ENCODE results near the gene RPL28.
"Not testable (repeated sequence)": the region's sequence is repeated elsewhere in the genome, so short reads cannot be mapped to it uniquely, and the experiment has no call there.

RPL28 gene

DNA sequence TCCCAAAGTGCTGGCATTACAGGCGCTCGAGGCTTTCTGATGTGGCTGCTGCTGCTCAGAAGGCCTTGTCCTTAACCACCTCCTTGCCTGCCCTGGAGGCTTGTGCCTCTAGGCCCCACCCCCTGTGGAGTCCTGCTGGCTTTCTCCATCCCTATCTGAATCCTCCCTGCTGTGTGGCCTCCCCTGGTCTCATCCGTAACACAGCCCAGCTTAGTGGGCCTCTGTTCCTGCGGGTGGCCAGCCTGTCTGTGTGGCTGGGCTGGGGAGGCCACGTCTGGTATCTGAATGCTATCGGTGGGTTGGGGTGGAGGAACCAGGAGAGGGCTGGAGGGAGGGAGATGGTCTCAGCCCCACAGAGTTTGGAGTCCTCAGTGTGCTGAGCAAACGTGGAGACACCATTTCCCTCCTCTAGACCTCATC, 4.7 kb downstream of the RPL28 start:
- H3K4me1 Mint-ChIP-seq (ENCODE audit: low read depth): peaks cover 36% of the 10 kb centered on the region
- peak overlapping the region; percentile 82 for H3K27ac Mint-ChIP-seq
- no peaks in the 10 kb centered on the region for H3K9me3 Mint-ChIP-seq
- peak; percentile 53 for DNase-seq
- H3K27me3 Mint-ChIP-seq: no peaks in the 10 kb centered on the region
- H3K4me3 Mint-ChIP-seq: peak overlapping the region; percentile 1
- peaks cover 63% of the 10 kb centered on the region for H3K36me3 Mint-ChIP-seq (ENCODE audit: low read depth)

GRCh38 chr19:55391191-55391670, 5.5 kb downstream of the RPL28 start:
- H3K4me1 Mint-ChIP-seq (ENCODE audit: low read depth): peaks cover 34% of the 10 kb centered on the region
- peak overlapping the region; percentile 82 for H3K27ac Mint-ChIP-seq

GRCh38 chr19:55391702-55392615, 6.2 kb downstream of the RPL28 start:
- Mint-ChIP-seq H3K4me1 (ENCODE audit: low read depth) (peaks cover 31% of the 10 kb centered on the region), H3K27me3 (no peaks in the 10 kb centered on the region), H3K4me3 (no peak overlapping the region), H3K9me3 (no peaks in the 10 kb centered on the region), H3K27ac (peak overlapping the region; percentile 82), H3K36me3 (ENCODE audit: low read depth) (peaks cover 49% of the 10 kb centered on the region)
- DNase-seq: no peak

More at GRCh38 chr19:55391191-55391670, 5.5 kb downstream of the RPL28 start:
- Mint-ChIP-seq H3K27me3 (no peaks in the 10 kb centered on the region), H3K36me3 (ENCODE audit: low read depth) (peaks cover 56% of the 10 kb centered on the region), H3K9me3 (no peaks in the 10 kb centered on the region), H3K4me3 (no peak overlapping the region)
- peak; percentile 56 for DNase-seq

- peak overlapping the region; percentile 79 for H3K27ac Mint-ChIP-seq
- DNase-seq: no peak
- peaks cover 27% of the 10 kb centered on the region for H3K4me1 Mint-ChIP-seq (ENCODE audit: low read depth)
These were observed 7.4 kb downstream of the RPL28 start for GRCh38 chr19:55392820-55393761.

DNA sequence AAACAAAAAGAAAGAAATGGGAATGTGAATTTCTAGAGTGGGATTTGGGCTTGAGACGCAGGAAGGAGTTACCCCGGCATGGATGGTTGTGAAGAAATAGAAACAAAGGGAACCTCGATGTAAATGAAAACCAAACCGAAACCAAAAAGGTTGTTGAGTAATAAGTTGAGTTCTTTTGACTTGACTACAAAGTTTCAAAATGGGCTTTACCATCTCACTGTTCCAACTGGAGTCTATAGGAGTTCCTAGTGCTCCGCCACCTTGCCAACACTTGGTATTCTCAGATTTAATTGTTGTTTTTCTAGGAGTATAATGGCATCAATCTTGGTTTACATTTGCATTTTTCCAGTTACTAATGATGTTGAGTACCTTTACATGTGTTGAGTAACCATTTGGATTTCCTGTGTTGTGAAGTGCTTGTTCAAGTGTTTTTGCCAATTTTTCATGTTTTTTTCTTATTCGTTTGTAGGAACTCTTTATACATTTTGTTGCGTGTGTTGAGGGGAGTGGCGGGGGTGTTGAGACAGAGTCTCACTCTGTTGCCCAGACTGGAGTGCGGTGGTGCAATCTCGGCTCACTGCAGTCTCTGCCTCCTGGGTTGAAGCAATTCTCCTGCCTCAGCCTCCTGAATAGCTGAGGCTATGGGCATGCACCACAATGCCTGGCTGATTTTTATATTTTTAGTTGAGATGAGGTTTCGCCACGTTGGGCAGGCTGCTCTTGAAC, 12.6 kb downstream of the RPL28 start:
- Mint-ChIP-seq H3K27me3 (no peaks in the 10 kb centered on the region), H3K27ac (peak overlapping the region; percentile 19), H3K4me1 (ENCODE audit: low read depth) (peaks cover 29% of the 10 kb centered on the region), H3K36me3 (ENCODE audit: low read depth) (peaks cover 37% of the 10 kb centered on the region), H3K4me3 (no peak overlapping the region), H3K9me3 (no peaks in the 10 kb centered on the region)
- no peak for DNase-seq

More at GRCh38 chr19:55392820-55393761, 7.4 kb downstream of the RPL28 start:
- no peaks in the 10 kb centered on the region for H3K9me3 Mint-ChIP-seq
- no peaks in the 10 kb centered on the region for H3K27me3 Mint-ChIP-seq
- no peak overlapping the region for H3K4me3 Mint-ChIP-seq
- H3K36me3 Mint-ChIP-seq (ENCODE audit: low read depth): peaks cover 38% of the 10 kb centered on the region

DNA sequence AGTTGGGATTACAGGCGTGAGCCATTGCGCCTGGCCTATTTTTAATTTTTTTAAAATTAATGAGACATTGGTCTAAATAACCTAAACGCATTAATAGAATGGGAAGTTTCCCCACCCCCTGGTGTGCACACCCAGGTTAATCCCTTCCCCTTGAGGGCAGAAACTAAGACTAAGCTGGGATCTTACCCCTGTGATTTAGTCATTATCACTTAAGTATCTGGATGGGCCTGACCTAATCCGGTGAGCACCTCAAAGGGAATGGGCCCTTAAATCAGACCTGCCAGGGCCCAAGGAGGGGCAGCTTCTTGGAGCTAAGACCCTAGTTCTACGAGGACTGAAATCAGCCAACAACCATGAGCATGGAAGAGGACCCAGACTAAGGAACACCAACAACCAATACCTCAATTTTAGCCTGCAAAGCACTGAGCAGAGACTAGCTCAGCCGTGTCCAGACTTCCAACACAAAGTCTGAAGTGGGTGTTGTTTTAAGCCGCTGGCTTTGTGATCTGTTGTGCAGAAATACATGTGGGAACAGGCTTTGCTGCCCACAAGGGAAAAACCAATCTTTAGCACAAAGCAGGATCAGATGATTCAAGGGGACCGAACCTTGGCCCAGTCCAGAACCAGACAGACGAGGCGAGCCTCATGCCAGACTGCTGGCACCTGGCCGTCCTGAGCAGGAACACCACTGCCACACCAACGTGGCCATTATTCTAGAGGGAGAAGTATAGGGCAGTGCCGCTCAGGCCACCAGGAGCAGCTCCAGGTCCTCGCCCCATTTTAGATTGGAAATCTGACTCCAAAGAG, 14.8 kb downstream of the RPL28 start:
- peaks cover 39% of the 10 kb centered on the region for H3K4me1 Mint-ChIP-seq (ENCODE audit: low read depth)

DNA sequence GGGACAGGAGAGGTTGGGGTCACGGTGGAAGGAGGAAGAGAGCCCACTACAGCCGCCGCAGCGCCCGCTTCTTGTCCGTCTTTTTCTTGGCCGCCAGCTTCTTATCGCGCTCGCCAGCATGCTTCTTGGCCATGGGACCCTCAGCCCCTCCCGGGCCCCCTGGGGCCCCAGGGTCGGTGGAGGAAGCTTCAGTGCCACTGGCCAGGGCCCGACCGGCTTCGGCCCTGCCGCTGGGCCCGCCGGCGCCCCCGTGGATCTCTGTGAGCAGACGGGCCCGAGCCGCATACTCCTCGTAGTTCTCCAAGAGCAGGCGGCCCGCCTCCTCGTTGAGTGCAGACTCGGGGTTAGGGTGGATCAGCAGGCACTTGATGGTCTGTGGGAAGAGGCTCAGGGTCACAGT, 15.7 kb downstream of the RPL28 start:
- Mint-ChIP-seq H3K36me3 (ENCODE audit: low read depth) (peaks cover 66% of the 10 kb centered on the region), H3K27ac (peak overlapping the region; percentile 44), H3K4me1 (ENCODE audit: low read depth) (peaks cover 48% of the 10 kb centered on the region)
- DNase-seq, H3K4me3 Mint-ChIP-seq, H3K27me3 Mint-ChIP-seq, H3K9me3 Mint-ChIP-seq: not testable (repeated sequence)

More for the DNA sequence above, 14.8 kb downstream of the RPL28 start:
- no peaks in the 10 kb centered on the region for H3K27me3 Mint-ChIP-seq
- no peak overlapping the region for H3K27ac Mint-ChIP-seq
- H3K9me3 Mint-ChIP-seq: no peaks in the 10 kb centered on the region
- H3K36me3 Mint-ChIP-seq (ENCODE audit: low read depth): peaks cover 57% of the 10 kb centered on the region
- DNase-seq: no peak
- no peak overlapping the region for H3K4me3 Mint-ChIP-seq

DNA sequence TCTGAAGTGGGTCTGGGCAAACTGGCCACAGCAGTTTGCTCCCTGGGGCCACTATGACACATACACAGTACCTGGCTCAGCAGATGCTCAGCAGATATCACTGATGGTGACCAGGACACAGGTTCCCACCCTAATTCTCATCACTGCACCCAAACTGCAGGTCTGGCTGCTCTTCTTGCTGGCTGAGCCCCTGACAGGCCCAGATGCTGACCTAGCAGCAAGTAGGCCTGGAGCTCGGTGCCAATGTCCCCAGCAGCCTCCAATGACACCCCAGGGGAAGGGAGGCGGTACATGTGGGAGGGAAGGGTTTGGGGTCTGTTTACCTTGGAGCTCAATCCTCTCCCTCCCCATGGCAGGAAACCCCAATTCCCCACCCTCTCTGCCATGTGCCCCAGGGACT, 16.8 kb downstream of the RPL28 start:
- peak overlapping the region; percentile 36 for H3K4me3 Mint-ChIP-seq
- no peaks in the 10 kb centered on the region for H3K27me3 Mint-ChIP-seq
- H3K9me3 Mint-ChIP-seq: no peaks in the 10 kb centered on the region
- H3K27ac Mint-ChIP-seq: no peak overlapping the region
- H3K4me1 Mint-ChIP-seq (ENCODE audit: low read depth): peaks cover 51% of the 10 kb centered on the region
- H3K36me3 Mint-ChIP-seq (ENCODE audit: low read depth): peaks cover 75% of the 10 kb centered on the region
- no peak for DNase-seq

DNA sequence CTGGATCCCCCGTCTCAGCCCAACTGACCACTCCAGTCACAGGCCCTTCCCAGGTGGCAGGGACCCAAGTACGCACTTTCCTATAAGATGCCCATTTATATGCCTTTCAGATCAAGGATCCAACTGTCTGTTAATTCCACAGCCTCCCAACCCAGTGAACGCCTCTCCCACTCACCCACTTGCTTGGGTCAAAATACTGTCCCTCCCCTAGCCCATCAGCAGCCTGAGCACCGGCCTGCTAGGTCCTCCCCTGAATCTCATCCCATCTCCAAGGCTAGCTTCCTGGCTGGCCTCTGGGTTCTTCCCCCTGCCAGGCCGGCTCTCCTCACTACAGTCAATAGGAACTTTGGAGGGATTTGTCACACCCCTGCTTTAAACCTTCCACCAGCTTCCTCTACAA, 19.9 kb downstream of the RPL28 start:
- peaks cover 41% of the 10 kb centered on the region for H3K4me1 Mint-ChIP-seq (ENCODE audit: low read depth)
- no peak for DNase-seq
- H3K4me3 Mint-ChIP-seq: peak overlapping the region; percentile 92
- peaks cover 71% of the 10 kb centered on the region for H3K36me3 Mint-ChIP-seq (ENCODE audit: low read depth)
- H3K27me3 Mint-ChIP-seq: no peaks in the 10 kb centered on the region
- H3K9me3 Mint-ChIP-seq: peaks cover 10% of the 10 kb centered on the region
- H3K27ac Mint-ChIP-seq: peak overlapping the region; percentile 92

GRCh38 chr19:55406091-55406825, 20.5 kb downstream of the RPL28 start:
- peaks cover 10% of the 10 kb centered on the region for H3K9me3 Mint-ChIP-seq
- H3K27me3 Mint-ChIP-seq: no peaks in the 10 kb centered on the region
- peak overlapping the region; percentile 92 for H3K27ac Mint-ChIP-seq
- peaks cover 41% of the 10 kb centered on the region for H3K4me1 Mint-ChIP-seq (ENCODE audit: low read depth)
- H3K4me3 Mint-ChIP-seq: peak overlapping the region; percentile 92
- DNase-seq: no peak
- H3K36me3 Mint-ChIP-seq (ENCODE audit: low read depth): peaks cover 65% of the 10 kb centered on the region

- Mint-ChIP-seq H3K4me1 (ENCODE audit: low read depth) (peaks cover 41% of the 10 kb centered on the region), H3K27me3 (no peaks in the 10 kb centered on the region), H3K36me3 (ENCODE audit: low read depth) (peaks cover 60% of the 10 kb centered on the region), H3K4me3 (peak overlapping the region; percentile 92), H3K9me3 (peaks cover 10% of the 10 kb centered on the region), H3K27ac (peak overlapping the region; percentile 92)
- DNase-seq: no peak
These were observed 21.3 kb downstream of the RPL28 start for GRCh38 chr19:55406826-55407549.

DNA sequence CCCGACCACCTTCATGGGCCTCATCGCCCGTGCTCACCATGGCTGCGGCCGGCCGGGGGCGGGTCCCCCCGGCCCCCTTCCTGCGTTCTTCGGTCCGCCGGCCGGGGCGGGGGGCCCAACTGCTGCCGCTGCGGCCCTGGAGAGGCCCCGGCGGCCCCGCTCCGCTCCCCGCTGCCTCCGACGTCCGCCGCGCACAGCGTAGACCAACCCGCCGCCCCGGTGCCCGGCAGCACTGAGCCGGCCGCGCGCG, 21.7 kb downstream of the RPL28 start, which contains the start of gene UBE2S:
UBE2S (minus strand) TSS at position 239 of the 250 bp plus-strand sequence; CDS start at position 40, 199 bp downstream.
- H3K4me3 Mint-ChIP-seq: peak within 1 kb of the TSS; percentile 92
- not testable (repeated sequence) for DNase-seq, H3K27me3 Mint-ChIP-seq
- H3K9me3 Mint-ChIP-seq: peaks cover 10% of the 10 kb centered on the region
- peak within 1 kb of the TSS; percentile 99 for H3K27ac Mint-ChIP-seq
- peaks cover 40% of the 10 kb centered on the region for H3K4me1 Mint-ChIP-seq (ENCODE audit: low read depth)
- H3K36me3 Mint-ChIP-seq (ENCODE audit: low read depth): peaks cover 55% of the 10 kb centered on the region

Measured in activated T-cell treated with anti-CD3 and anti-CD28 coated beads, Interleukin-2, amount 50 U/mL, for 24 hours (primary cell).